ENCODE measurements around the gene GRM1.

DNA sequence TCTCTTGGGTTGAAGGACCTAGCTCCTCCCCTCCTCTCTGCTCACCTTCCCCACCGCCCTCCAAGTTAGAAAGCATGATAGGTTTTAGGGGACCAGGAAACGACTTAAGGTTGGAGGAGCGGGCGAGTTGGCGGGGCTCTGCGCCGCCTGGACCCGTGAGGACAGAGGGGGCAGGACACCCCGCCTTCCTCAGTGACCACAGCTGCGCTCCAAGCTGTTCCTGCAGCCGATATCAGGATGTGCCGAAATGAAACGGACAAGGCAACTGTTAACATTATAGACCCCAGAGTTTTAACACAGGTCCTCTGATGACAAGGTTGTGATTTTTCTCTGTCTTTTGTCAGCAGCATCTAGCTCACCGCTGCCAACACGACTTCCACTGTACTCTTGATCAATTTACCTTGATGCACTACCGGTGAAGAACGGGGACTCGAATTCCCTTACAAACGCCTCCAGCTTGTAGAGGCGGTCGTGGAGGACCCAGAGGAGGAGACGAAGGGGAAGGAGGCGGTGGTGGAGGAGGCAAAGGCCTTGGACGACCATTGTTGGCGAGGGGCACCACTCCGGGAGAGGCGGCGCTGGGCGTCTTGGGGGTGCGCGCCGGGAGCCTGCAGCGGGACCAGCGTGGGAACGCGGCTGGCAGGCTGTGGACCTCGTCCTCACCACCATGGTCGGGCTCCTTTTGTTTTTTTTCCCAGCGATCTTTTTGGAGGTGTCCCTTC is at the start of gene GRM1:
- TF ChIP-seq, protein P1, sequence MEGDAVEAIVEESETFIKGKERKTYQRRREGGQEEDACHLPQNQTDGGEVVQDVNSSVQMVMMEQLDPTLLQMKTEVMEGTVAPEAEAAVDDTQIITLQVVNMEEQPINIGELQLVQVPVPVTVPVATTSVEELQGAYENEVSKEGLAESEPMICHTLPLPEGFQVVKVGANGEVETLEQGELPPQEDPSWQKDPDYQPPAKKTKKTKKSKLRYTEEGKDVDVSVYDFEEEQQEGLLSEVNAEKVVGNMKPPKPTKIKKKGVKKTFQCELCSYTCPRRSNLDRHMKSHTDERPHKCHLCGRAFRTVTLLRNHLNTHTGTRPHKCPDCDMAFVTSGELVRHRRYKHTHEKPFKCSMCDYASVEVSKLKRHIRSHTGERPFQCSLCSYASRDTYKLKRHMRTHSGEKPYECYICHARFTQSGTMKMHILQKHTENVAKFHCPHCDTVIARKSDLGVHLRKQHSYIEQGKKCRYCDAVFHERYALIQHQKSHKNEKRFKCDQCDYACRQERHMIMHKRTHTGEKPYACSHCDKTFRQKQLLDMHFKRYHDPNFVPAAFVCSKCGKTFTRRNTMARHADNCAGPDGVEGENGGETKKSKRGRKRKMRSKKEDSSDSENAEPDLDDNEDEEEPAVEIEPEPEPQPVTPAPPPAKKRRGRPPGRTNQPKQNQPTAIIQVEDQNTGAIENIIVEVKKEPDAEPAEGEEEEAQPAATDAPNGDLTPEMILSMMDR (IDR thresholded peaks at IDR 0.05), result no peak
- no peak for TF ChIP-seq POLR2A (IDR thresholded peaks at IDR 0.05)
